DMS53 treated with DMSO at 0.1 percent for 48 hours (cell line): Measurements from ENCODE around the gene IER2.
"Not testable (repeated sequence)": the region's sequence is repeated elsewhere in the genome, so short reads cannot be mapped to it uniquely, and the experiment has no call there.

Experiments
- DNase-seq: peaks from one replicate; lab custom pipeline; 2025; ENCODE audit not compliant: unreplicated experiment; lab: John Stamatoyannopoulos, UW

IER2 gene

DNA sequence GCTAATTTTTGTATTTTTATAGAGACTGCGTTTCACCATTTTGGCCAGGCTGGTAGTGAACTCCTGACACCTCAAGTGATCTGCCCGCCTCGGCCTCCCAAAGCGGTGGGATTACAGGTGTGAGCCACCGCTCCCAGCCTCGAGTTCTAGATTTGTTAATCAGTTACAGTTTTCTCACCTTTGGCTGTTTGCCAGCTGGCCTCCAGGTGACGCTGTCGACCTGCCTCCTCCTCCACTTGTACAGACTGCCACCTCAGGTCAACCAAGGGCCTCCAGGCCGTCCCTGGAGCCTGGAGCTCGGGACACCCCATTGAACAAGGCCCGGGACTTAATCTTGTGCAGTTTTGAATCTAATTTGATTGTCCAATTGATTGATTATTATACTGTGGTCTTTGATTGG lies 45.5 kb downstream of the IER2 start:
- DNase-seq, result peak; percentile 38

DNA sequence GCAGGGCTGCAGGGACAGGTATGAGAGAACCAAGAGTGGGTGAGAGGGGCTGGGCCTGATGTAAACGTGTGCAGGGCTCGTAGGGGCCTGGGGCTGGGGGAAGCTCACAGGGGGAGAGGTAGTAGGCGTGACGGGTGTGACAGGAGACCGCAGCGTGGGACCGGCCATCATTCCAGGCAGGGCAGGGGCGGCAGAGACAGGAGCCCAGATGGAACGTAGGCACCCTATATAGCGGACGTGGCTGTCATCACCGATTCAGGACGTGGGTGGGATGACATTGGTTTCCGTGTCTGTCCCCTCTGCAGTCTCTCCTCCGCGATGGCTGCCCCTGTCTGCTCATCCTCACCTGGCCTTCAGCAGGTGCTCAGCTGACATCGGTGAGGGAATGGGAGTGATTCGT lies 48.4 kb downstream of the IER2 start:
- no peak for DNase-seq

DNA sequence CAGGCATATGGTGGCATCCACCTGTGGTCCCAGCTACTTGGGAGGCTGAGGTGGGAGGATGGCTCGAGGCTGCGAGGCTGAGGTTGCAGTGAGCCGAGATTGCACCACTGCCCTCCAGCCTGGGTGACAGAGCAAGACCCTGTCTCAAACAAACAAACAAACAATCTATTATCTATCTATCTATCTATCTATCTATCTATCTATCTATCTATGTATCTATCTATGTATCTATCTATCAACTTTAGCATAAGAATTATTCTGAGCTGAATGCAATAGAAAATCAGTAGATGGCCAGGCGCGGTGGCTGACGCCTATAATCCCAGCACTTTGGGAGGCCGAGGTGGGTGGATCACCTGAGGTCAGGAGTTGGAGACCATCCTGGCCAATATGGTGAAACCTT lies 51.9 kb downstream of the IER2 start:
- DNase-seq, result not testable (repeated sequence)
